Tibial nerve (tissue), 4 donors: ENCODE results near the gene ASPSCR1. TPM values are rescaled to one million over a fixed set of nuclear protein-coding genes. Genes with fewer than 3 reads are reported as not detected.
"Not testable (repeated sequence)": the region's sequence is repeated elsewhere in the genome, so short reads cannot be mapped to it uniquely, and the experiment has no call there.

Experiments
- DNase-seq, 2 donors: peaks; one replicate each; pipeline ENCODE4 v3.0.0-alpha.2; 2019; ENCODE audit warnings: low spot score in 2 of 2
- H3K27ac ChIP-seq, 4 donors: fragments of 200-600 bp; sonication (generic) in 3 of 4; one replicate each; pipeline ENCODE4 v1.5.1; 2017 to 2019; ENCODE audit warnings: mild to moderate bottlenecking in 1 of 4
- H3K27me3 ChIP-seq, 2 donors: fragments of 200-600 bp; sonication (generic) in 1 of 2; one replicate each; pipeline versions ENCODE4 v1.5.1 to v1.6.0; 2017 to 2019
- H3K36me3 ChIP-seq, 3 donors: fragments of 200-600 bp; sonication (generic); one replicate each; pipeline ENCODE4 v1.5.1; 2018 to 2019
- H3K4me1 ChIP-seq, 4 donors: fragments of 200-600 bp; sonication (generic) in 3 of 4; one replicate each; pipeline ENCODE4 v1.5.1; 2017 to 2019
- H3K4me3 ChIP-seq, 4 donors: fragments of 200-600 bp; sonication (generic) in 3 of 4; one replicate each; pipeline ENCODE4 v1.5.1; 2017 to 2019; ENCODE audit warnings: mild to moderate bottlenecking in 1 of 4, moderate library complexity in 1 of 4
- H3K9me3 ChIP-seq, 4 donors: fragments of 200-600 bp; sonication (generic) in 3 of 4; one replicate each; pipeline ENCODE4 v1.5.1; 2017 to 2019
- EP300 ChIP-seq, 2 donors: sonication (generic); formaldehyde crosslinking; IDR thresholded peaks; one replicate each; pipeline ENCODE4 v1.6.1; 2017; ENCODE audit warnings: antibody characterized with exemption in 2 of 2, mild to moderate bottlenecking in 1 of 2
- POLR2A ChIP-seq, 2 donors: fragments of 450-650 bp; IDR thresholded peaks; one replicate each; pipeline ENCODE4 v1.6.1; 2017; ENCODE audit warnings: antibody characterized with exemption in 2 of 2, mild to moderate bottlenecking in 2 of 2, moderate library complexity in 2 of 2
- WGBS, 2 donors: methylation state at CpG; one replicate each; pipeline ENCODE4 v1.1.5; 2018; 5-methylcytosine and 5-hydroxymethylcytosine counted together
- total RNA-seq, 4 donors: library from RNA; depleted of rRNA; stranded (reverse); fragments of >200 nt; gene quantifications; one replicate each; pipeline ENCODE4 v1.1.0, GENCODE V29; 2016
- TF ChIP-seq, protein P1 (sequence below), 5 experiments: fragments of 200-600 bp in 3 of 5; fragments of 450-650 bp in 2 of 5; sonication (generic) in 3 of 5; IDR thresholded peaks; one replicate each; pipeline ENCODE4 v1.5.1; 2016 to 2019; ENCODE audit warnings: antibody characterized with exemption in 5 of 5, mild to moderate bottlenecking in 3 of 5, moderate library complexity in 2 of 5

ASPSCR1 gene
- total RNA-seq, 4 donors from 2014 or later, result 32.9 to 82.8 (median 55.6) TPM

GRCh38 chr17:81952792-81953228 lies 24.6 kb upstream of the ASPSCR1 start:
- Histone ChIP-seq H3K36me3 (no peaks in the 10 kb centered on the region), H3K27me3 (peaks cover 0 to 56% of the 10 kb centered on the region in 2 donors), H3K4me3 (no peak overlapping the region), H3K27ac (no peak overlapping the region), H3K9me3 (no peaks in the 10 kb centered on the region), H3K4me1 (no peaks in the 10 kb centered on the region)
- no peak for DNase-seq
- TF ChIP-seq POLR2A (IDR thresholded peaks at IDR 0.05) (no peak), EP300 (IDR thresholded peaks at IDR 0.05) (no peak)
- TF ChIP-seq, protein P1, sequence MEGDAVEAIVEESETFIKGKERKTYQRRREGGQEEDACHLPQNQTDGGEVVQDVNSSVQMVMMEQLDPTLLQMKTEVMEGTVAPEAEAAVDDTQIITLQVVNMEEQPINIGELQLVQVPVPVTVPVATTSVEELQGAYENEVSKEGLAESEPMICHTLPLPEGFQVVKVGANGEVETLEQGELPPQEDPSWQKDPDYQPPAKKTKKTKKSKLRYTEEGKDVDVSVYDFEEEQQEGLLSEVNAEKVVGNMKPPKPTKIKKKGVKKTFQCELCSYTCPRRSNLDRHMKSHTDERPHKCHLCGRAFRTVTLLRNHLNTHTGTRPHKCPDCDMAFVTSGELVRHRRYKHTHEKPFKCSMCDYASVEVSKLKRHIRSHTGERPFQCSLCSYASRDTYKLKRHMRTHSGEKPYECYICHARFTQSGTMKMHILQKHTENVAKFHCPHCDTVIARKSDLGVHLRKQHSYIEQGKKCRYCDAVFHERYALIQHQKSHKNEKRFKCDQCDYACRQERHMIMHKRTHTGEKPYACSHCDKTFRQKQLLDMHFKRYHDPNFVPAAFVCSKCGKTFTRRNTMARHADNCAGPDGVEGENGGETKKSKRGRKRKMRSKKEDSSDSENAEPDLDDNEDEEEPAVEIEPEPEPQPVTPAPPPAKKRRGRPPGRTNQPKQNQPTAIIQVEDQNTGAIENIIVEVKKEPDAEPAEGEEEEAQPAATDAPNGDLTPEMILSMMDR (IDR thresholded peaks at IDR 0.05), result no peak
- 56 to 63% methylated on average over 12 to 16 of the region's 16 CpGs for WGBS, 2 donors

DNA sequence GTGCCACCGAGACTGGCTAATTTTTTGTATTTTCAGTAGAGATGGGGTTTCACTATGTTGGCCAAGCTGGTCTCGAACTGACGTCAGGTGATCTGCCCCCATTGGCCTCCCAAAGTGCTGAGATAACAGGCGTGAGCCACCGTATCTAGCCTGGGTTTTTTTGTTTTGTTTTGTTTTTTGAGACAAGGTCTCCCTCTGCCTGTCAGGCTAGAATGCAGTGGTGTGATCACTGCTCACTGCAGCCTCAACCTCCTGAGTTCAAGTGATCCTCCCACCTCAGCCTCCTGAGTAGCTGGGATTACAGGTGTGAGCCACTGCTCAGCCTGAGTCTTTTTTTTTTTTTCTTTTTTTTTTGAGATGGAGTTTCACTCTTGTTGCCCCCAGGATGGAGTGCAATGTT lies 24.0 kb upstream of the ASPSCR1 start:
- DNase-seq, H3K4me1 ChIP-seq, H3K27ac ChIP-seq, H3K36me3 ChIP-seq, H3K9me3 ChIP-seq, H3K4me3 ChIP-seq: not testable (repeated sequence)
- WGBS, 2 donors, result 68 to 73% methylated on average over 5 of the region's 5 CpGs
- H3K27me3 ChIP-seq, result peaks cover 0 to 63% of the 10 kb centered on the region in 2 donors

- Histone ChIP-seq H3K27ac (no peak overlapping the region), H3K36me3 (no peaks in the 10 kb centered on the region), H3K27me3 (peaks cover 0 to 68% of the 10 kb centered on the region in 2 donors), H3K4me1 (peaks cover 0 to 4% (median 2%) of the 10 kb centered on the region in 4 donors), H3K4me3 (no peak overlapping the region), H3K9me3 (no peaks in the 10 kb centered on the region)
- WGBS, 2 donors, result 68 to 75% methylated on average over 19 of the region's 19 CpGs
- TF ChIP-seq EP300 (IDR thresholded peaks at IDR 0.05), result no peak
- TF ChIP-seq, protein P1 (IDR thresholded peaks at IDR 0.05), result no peak
- TF ChIP-seq POLR2A (IDR thresholded peaks at IDR 0.05), result no peak
- no peak for DNase-seq
Observed at GRCh38 chr17:81954131-81955057, 23.0 kb upstream of the ASPSCR1 start.

DNA sequence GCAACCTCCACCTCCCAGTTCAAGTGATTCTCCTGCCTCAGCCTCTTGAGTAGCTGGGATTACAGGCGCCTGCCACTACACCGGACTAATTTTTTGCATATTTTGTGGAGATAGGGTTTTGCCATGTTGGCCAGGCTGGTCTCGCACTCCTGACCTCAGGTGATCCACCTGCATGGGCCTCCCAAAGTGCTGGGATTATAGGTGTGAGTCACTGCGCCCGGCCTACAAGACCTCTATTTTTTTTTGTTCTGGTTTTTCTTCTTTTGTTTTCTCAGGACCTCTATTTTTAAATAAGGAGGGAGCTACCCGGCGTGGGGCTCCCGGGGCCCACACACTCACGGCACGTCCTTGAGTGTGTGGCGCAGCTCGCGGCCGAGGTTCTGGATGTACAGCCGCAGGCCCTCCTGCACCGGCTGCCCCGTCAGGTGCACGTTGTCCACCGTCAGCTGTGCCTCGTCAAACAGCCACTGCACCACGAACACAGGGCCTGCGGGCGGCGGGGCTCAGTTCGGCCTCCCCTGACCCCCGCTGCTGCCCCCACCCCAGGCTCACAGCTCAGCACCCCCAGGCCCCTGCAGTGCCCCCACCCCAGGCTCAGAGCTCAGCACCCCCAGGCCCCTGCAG lies 22.3 kb upstream of the ASPSCR1 start:
- no peak for TF ChIP-seq POLR2A (IDR thresholded peaks at IDR 0.05)
- TF ChIP-seq, protein P1 (IDR thresholded peaks at IDR 0.05), result no peak
- TF ChIP-seq EP300 (IDR thresholded peaks at IDR 0.05), result no peak
- 93 to 96% methylated on average over 25 to 26 of the region's 26 CpGs for WGBS, 2 donors
- Histone ChIP-seq H3K36me3 (no peaks in the 10 kb centered on the region), H3K4me1 (peaks cover 0 to 12% (median 6%) of the 10 kb centered on the region in 4 donors), H3K27ac (no peak overlapping the region), H3K9me3 (no peaks in the 10 kb centered on the region), H3K4me3 (no peak overlapping the region), H3K27me3 (peaks cover 0 to 73% of the 10 kb centered on the region in 2 donors)
- DNase-seq, result no peak

- Histone ChIP-seq H3K36me3 (no peaks in the 10 kb centered on the region), H3K27me3 (peaks cover 0 to 78% of the 10 kb centered on the region in 2 donors), H3K27ac (no peak overlapping the region), H3K9me3 (no peaks in the 10 kb centered on the region), H3K4me3 (no peak overlapping the region), H3K4me1 (peaks cover 0 to 18% (median 10%) of the 10 kb centered on the region in 4 donors)
- DNase-seq, result no peak
- TF ChIP-seq, protein P1 (IDR thresholded peaks at IDR 0.05), result no peak
- no peak for TF ChIP-seq EP300 (IDR thresholded peaks at IDR 0.05)
- no peak for TF ChIP-seq POLR2A (IDR thresholded peaks at IDR 0.05)
- WGBS, 2 donors, result 73 to 84% methylated on average over 9 to 12 of the region's 13 CpGs
Observed at GRCh38 chr17:81955756-81956544, 21.5 kb upstream of the ASPSCR1 start.
